Astrocyte (in vitro differentiated cells and primary cell): ENCODE data around the gene CCDC8. TPM values are rescaled to one million over a fixed set of nuclear protein-coding genes. Genes with fewer than 3 reads are reported as not detected.

ENCODE experiments used
- DNase-seq: peaks from one replicate; pipeline ENCODE4 v3.0.0-alpha.2; 2010; ENCODE audit warnings: low read depth
- FAIRE-seq: peaks from 2 replicates; lab custom pipeline; 2011; peaks lifted over from hg19 to GRCh38; lab: Jason Lieb, UNC
- H2AFZ ChIP-seq: 2 replicates; pipeline ENCODE4 v1.6.0; 2012; ENCODE audit warnings: low read depth, low read length, inconsistent platforms
- H3K27ac ChIP-seq: 2 replicates; pipeline ENCODE4 v1.5.1; 2011; ENCODE audit warnings: low read depth, low read length, inconsistent platforms
- H3K27me3 ChIP-seq: 2 replicates; pipeline ENCODE4 v1.6.0; 2011; ENCODE audit warnings: low read length, inconsistent platforms; ENCODE audit not compliant: insufficient read depth
- H3K36me3 ChIP-seq: 2 replicates; pipeline ENCODE4 v1.5.1; 2011; ENCODE audit warnings: low read length, inconsistent platforms; ENCODE audit not compliant: insufficient read depth
- H3K4me1 ChIP-seq: 2 replicates; pipeline ENCODE4 v1.5.1; 2011; ENCODE audit warnings: low read length, inconsistent platforms; ENCODE audit not compliant: insufficient read depth
- H3K4me2 ChIP-seq: 2 replicates; pipeline ENCODE4 v1.6.0; 2012; ENCODE audit warnings: low read length, inconsistent platforms
- H3K4me3 ChIP-seq: 2 replicates; pipeline ENCODE4 v1.5.1; 2011; ENCODE audit warnings: low read depth, mild to moderate bottlenecking, low read length, inconsistent platforms; ENCODE audit not compliant: insufficient read depth
- H3K79me2 ChIP-seq: 2 replicates; pipeline ENCODE4 v1.6.0; 2012; ENCODE audit warnings: mild to moderate bottlenecking, low read length, inconsistent platforms; ENCODE audit not compliant: insufficient read depth
- H3K9ac ChIP-seq: 2 replicates; pipeline ENCODE4 v1.6.0; 2012; ENCODE audit warnings: mild to moderate bottlenecking, low read length, inconsistent platforms
- H3K9me3 ChIP-seq: 2 replicates; pipeline ENCODE4 v1.5.1; 2012; ENCODE audit warnings: low read depth, mild to moderate bottlenecking, low read length, inconsistent platforms; ENCODE audit not compliant: insufficient read depth
- H4K20me1 ChIP-seq: 2 replicates; pipeline ENCODE4 v1.6.0; 2012; ENCODE audit warnings: low read length, inconsistent platforms; ENCODE audit not compliant: insufficient read depth
- H3K27ac Mint-ChIP-seq: one replicate; pipeline ENCODE4 v1.8.0; 2021; ENCODE audit warnings: mild to moderate bottlenecking, mixed read lengths; ENCODE audit not compliant: unreplicated experiment
- H3K27me3 Mint-ChIP-seq: one replicate; pipeline ENCODE4 v1.8.0; 2021; ENCODE audit warnings: low read depth, mixed read lengths; ENCODE audit not compliant: unreplicated experiment
- H3K36me3 Mint-ChIP-seq: one replicate; pipeline ENCODE4 v1.8.0; 2021; ENCODE audit warnings: low read depth, mixed read lengths; ENCODE audit not compliant: unreplicated experiment
- H3K4me1 Mint-ChIP-seq: one replicate; pipeline ENCODE4 v1.8.0; 2021; ENCODE audit warnings: low read depth, mixed read lengths; ENCODE audit not compliant: unreplicated experiment
- H3K4me3 Mint-ChIP-seq: one replicate; pipeline ENCODE4 v1.8.0; 2021; ENCODE audit warnings: mild to moderate bottlenecking, moderate library complexity, mixed read lengths; ENCODE audit not compliant: unreplicated experiment
- H3K9me3 Mint-ChIP-seq: one replicate; pipeline ENCODE4 v1.8.0; 2021; ENCODE audit warnings: mild to moderate bottlenecking, mixed read lengths; ENCODE audit not compliant: unreplicated experiment
- CTCF ChIP-seq: IDR thresholded peaks from 2 replicates; pipeline ENCODE4 v1.5.1; 2011; ENCODE audit warnings: low read depth, mild to moderate bottlenecking, inconsistent platforms, low read length, moderate library complexity; ENCODE audit not compliant: insufficient read depth
- EZH2 ChIP-seq: IDR thresholded peaks from 2 replicates; pipeline ENCODE4 v1.6.1; 2012; ENCODE audit warnings: mild to moderate bottlenecking, low read length, inconsistent platforms; ENCODE audit not compliant: insufficient read depth
- total RNA-seq: library from RNA; stranded (reverse); gene quantifications from 2 replicates; pipeline ENCODE4 v1.2.1, GENCODE V29; 2021

CCDC8 gene
- total RNA-seq, 1 donor from 2014 or later: 35.5 TPM

GRCh38 chr19:46392252-46392801, 21.0 kb downstream of the CCDC8 start:
- peaks cover 11% of the 10 kb centered on the region for H3K36me3 ChIP-seq
- H3K27me3 ChIP-seq: no peaks in the 10 kb centered on the region
- FAIRE-seq (no peak), DNase-seq (peak; percentile 25)
- no peak overlapping the region for H2AFZ ChIP-seq
- no peaks in the 10 kb centered on the region for H3K27me3 Mint-ChIP-seq
- no peak overlapping the region for H3K4me2 ChIP-seq
- H3K4me1 Mint-ChIP-seq: peaks cover 6% of the 10 kb centered on the region
- H3K4me3 ChIP-seq: no peak overlapping the region
- peaks cover 5% of the 10 kb centered on the region for H3K4me1 ChIP-seq
- H3K36me3 Mint-ChIP-seq: peaks cover 36% of the 10 kb centered on the region
- no peaks in the 10 kb centered on the region for H3K79me2 ChIP-seq
- peak overlapping the region; percentile 49 for H3K27ac Mint-ChIP-seq
- H3K27ac ChIP-seq: no peak overlapping the region
- H3K9ac ChIP-seq: no peak overlapping the region
- no peaks in the 10 kb centered on the region for H4K20me1 ChIP-seq
- H3K9me3 Mint-ChIP-seq: no peaks in the 10 kb centered on the region
- TF ChIP-seq EZH2 (no peak), CTCF (no peak)
- peaks cover 5% of the 10 kb centered on the region for H3K9me3 ChIP-seq
- no peak overlapping the region for H3K4me3 Mint-ChIP-seq

GRCh38 chr19:46391296-46392251, 21.8 kb downstream of the CCDC8 start:
- H3K27ac Mint-ChIP-seq: no peak overlapping the region
- H3K4me1 Mint-ChIP-seq: peaks cover 6% of the 10 kb centered on the region

More at GRCh38 chr19:46391296-46392251, 21.8 kb downstream of the CCDC8 start:
- no peaks in the 10 kb centered on the region for H3K27me3 ChIP-seq
- TF ChIP-seq CTCF (no peak), EZH2 (no peak)
- no peaks in the 10 kb centered on the region for H4K20me1 ChIP-seq
- H3K4me3 ChIP-seq: no peak overlapping the region
- Mint-ChIP-seq H3K4me3 (no peak overlapping the region), H3K9me3 (no peaks in the 10 kb centered on the region), H3K27me3 (no peaks in the 10 kb centered on the region), H3K36me3 (peaks cover 40% of the 10 kb centered on the region)
- no peak for DNase-seq
- no peak overlapping the region for H2AFZ ChIP-seq
- peaks cover 5% of the 10 kb centered on the region for H3K9me3 ChIP-seq
- H3K4me2 ChIP-seq: no peak overlapping the region
- H3K9ac ChIP-seq: no peak overlapping the region
- no peak overlapping the region for H3K27ac ChIP-seq
- H3K79me2 ChIP-seq: no peaks in the 10 kb centered on the region
- H3K4me1 ChIP-seq: peaks cover 5% of the 10 kb centered on the region
- no peak for FAIRE-seq
- H3K36me3 ChIP-seq: peaks cover 13% of the 10 kb centered on the region
